PFSK-1 (cell line): ENCODE results near the gene MEX3A.
A peak's percentile ranks its signal among the peaks of the same experiment; 100 is the strongest.

Experiments
- FOXP2 ChIP-seq: optimal IDR thresholded peaks from 2 replicates; pipeline ENCODE3; 2011; ENCODE audit warnings: borderline replicate concordance, control low read depth, inconsistent platforms; ENCODE audit not compliant: insufficient read depth; ENCODE audit errors: extremely low read length, extremely low read depth
- POLR2AphosphoS5 ChIP-seq: IDR thresholded peaks from 2 replicates; pipeline ENCODE4 v1.6.1; 2012; ENCODE audit warnings: low read depth, mild to moderate bottlenecking, control low read depth, low read length, moderate library complexity
- SIN3A ChIP-seq: IDR thresholded peaks from 2 replicates; pipeline ENCODE4 v1.6.1; 2012; ENCODE audit warnings: mild to moderate bottlenecking, low read length, moderate library complexity, borderline replicate concordance; ENCODE audit not compliant: insufficient read depth
- TF ChIP-seq, protein P1 (sequence below), 2 experiments: IDR thresholded peaks; 2 replicates each; pipeline versions ENCODE4 v1.6.1 to v1.8.0; 2011 to 2012; ENCODE audit warnings: low read depth in 2 of 2, low read length in 2 of 2, control low read depth in 1 of 2, inconsistent platforms in 1 of 2, mild to moderate bottlenecking in 1 of 2, moderate library complexity in 1 of 2; ENCODE audit not compliant: insufficient read depth in 1 of 2

GRCh38 chr1:156129687-156130577 lies 47.7 kb upstream of the MEX3A start:
- 0 out of 2 replicates have a peak, but pooled peaks have one; percentile 29 for TF ChIP-seq POLR2AphosphoS5
- TF ChIP-seq, protein P1, sequence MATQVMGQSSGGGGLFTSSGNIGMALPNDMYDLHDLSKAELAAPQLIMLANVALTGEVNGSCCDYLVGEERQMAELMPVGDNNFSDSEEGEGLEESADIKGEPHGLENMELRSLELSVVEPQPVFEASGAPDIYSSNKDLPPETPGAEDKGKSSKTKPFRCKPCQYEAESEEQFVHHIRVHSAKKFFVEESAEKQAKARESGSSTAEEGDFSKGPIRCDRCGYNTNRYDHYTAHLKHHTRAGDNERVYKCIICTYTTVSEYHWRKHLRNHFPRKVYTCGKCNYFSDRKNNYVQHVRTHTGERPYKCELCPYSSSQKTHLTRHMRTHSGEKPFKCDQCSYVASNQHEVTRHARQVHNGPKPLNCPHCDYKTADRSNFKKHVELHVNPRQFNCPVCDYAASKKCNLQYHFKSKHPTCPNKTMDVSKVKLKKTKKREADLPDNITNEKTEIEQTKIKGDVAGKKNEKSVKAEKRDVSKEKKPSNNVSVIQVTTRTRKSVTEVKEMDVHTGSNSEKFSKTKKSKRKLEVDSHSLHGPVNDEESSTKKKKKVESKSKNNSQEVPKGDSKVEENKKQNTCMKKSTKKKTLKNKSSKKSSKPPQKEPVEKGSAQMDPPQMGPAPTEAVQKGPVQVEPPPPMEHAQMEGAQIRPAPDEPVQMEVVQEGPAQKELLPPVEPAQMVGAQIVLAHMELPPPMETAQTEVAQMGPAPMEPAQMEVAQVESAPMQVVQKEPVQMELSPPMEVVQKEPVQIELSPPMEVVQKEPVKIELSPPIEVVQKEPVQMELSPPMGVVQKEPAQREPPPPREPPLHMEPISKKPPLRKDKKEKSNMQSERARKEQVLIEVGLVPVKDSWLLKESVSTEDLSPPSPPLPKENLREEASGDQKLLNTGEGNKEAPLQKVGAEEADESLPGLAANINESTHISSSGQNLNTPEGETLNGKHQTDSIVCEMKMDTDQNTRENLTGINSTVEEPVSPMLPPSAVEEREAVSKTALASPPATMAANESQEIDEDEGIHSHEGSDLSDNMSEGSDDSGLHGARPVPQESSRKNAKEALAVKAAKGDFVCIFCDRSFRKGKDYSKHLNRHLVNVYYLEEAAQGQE (IDR thresholded peaks at IDR 0.05; ENCODE audit: insufficient read depth in 1 of 2, low read depth in 2 of 2, low read length in 2 of 2): no peak
- TF ChIP-seq FOXP2: no peak
- no peak for TF ChIP-seq SIN3A
